Natural killer cell treated with Interleukin-12 subunit alpha and Interleukin-12 subunit beta and Interleukin-15 and Interleukin-18, amount 100 ng/mL, for 72 hours (primary cell): ENCODE results near the gene BBS1. TPM values are rescaled to one million over a fixed set of nuclear protein-coding genes. Genes with fewer than 3 reads are reported as not detected.

ENCODE experiments used
- ATAC-seq, 2 donors: fragments of 150-1000 bp; cut with Tn5 transposase in 1 of 2; sonication (Bioruptor Pico), chemical (Tn5 transposase) in 1 of 2; 2 replicates each; pipeline ENCODE4 v1.10.0; 2021
- DNase-seq: peaks from one replicate; pipeline ENCODE4 v3.0.0; 2022; ENCODE audit warnings: low spot score
- H3K27ac Mint-ChIP-seq, 2 donors: 1 replicate in 1 of 2; 2 replicates in 1 of 2; pipeline ENCODE4 v1.8.0; 2022; ENCODE audit warnings: mixed read lengths in 2 of 2, mild to moderate bottlenecking in 1 of 2, moderate library complexity in 1 of 2
- H3K27me3 Mint-ChIP-seq, 2 donors: 1 replicate in 1 of 2; 2 replicates in 1 of 2; pipeline ENCODE4 v1.8.0; 2022; ENCODE audit warnings: mixed read lengths in 2 of 2
- H3K36me3 Mint-ChIP-seq: one replicate; pipeline ENCODE4 v1.8.0; 2022; ENCODE audit warnings: mixed read lengths
- H3K4me1 Mint-ChIP-seq, 2 donors: 1 replicate in 1 of 2; 2 replicates in 1 of 2; pipeline ENCODE4 v1.8.0; 2022; ENCODE audit warnings: low read depth in 2 of 2, mixed read lengths in 2 of 2, mild to moderate bottlenecking in 1 of 2
- H3K4me3 Mint-ChIP-seq: one replicate; pipeline ENCODE4 v1.8.0; 2022; ENCODE audit warnings: mixed read lengths
- H3K9me3 Mint-ChIP-seq: 2 replicates; pipeline ENCODE4 v1.8.0; 2022; ENCODE audit warnings: mixed read lengths
- total RNA-seq, 2 donors: library from RNA; stranded (reverse); gene quantifications; one replicate each; pipeline ENCODE4 v1.2.3, GENCODE V29; 2022

The BBS1 gene
- total RNA-seq, 2 donors from 2014 or later = 20.5 to 21.7 TPM

GRCh38 chr11:66545701-66546367 lies 35.4 kb downstream of the BBS1 start, which contains the start of gene ZDHHC24:
ZDHHC24 (minus strand) TSS chr11:66546048; CDS start chr11:66546003, 45 bp downstream.
- H3K4me1 Mint-ChIP-seq = peaks cover 35 to 37% of the 10 kb centered on the region in 2 donors
- no peaks in the 10 kb centered on the region for H3K9me3 Mint-ChIP-seq
- DNase-seq (peak; percentile 97), ATAC-seq (peak; percentile 94 to 96)
- H3K27me3 Mint-ChIP-seq = peaks cover 0 to 3% of the 10 kb centered on the region in 2 donors
- peak within 1 kb of the TSS; percentile 96 for H3K4me3 Mint-ChIP-seq
- H3K27ac Mint-ChIP-seq = peak within 1 kb of the TSS; percentile 74 to 89
- peaks cover 14% of the 10 kb centered on the region for H3K36me3 Mint-ChIP-seq

DNA sequence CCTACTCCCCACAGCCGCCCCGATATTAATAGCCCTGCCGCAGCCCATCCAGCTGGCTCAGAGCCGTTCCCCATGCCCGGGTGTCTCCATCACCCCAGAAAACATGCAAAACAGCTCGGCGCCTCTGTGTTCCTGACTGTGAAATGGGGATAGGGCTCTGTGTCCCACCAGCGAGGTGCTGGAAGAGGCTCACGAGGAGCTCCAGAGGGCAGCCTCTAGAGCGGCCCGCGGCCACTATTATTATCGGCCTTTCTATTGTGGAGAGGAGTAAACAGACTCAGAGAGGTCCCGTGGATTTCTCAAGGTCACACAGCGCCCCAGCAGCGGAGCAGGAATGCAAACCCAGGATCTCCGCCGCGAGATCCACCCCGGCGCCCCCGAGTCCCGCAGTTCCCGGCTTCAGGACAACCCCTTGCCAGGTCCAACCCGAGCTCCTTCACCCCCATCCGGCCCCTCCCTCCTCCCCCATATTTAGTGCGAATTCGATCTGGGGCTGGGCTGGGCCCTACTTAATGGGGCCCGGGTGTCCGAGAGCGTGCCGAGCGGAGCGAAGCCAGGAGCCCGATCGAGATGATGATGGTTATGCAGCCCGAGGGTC lies 36.0 kb downstream of the BBS1 start, which contains the start of gene ACTN3:
TSS of gene ACTN3 (plus strand) at position 536 of the 598 bp plus-strand sequence. CDS start at position 571, 35 bp downstream.
- Mint-ChIP-seq H3K27ac (peak within 1 kb of the TSS; percentile 74 to 89), H3K27me3 (peaks cover 0 to 3% of the 10 kb centered on the region in 2 donors), H3K4me1 (peaks cover 33 to 35% of the 10 kb centered on the region in 2 donors), H3K4me3 (peak within 1 kb of the TSS; percentile 96), H3K36me3 (peaks cover 10% of the 10 kb centered on the region), H3K9me3 (no peaks in the 10 kb centered on the region)
- DNase-seq (no peak), ATAC-seq (no peak)

- H3K36me3 Mint-ChIP-seq = peaks cover 3% of the 10 kb centered on the region
- peaks cover 27 to 28% of the 10 kb centered on the region in 2 donors for H3K4me1 Mint-ChIP-seq
- peak overlapping the region; percentile 96 for H3K4me3 Mint-ChIP-seq
- ATAC-seq (no peak), DNase-seq (no peak)
- peak overlapping the region in 1 of 2 donors; percentile 84 for H3K27ac Mint-ChIP-seq
- no peaks in the 10 kb centered on the region for H3K9me3 Mint-ChIP-seq
- peaks cover 0 to 3% of the 10 kb centered on the region in 2 donors for H3K27me3 Mint-ChIP-seq
Observed at GRCh38 chr11:66546966-66547661, 36.7 kb downstream of the BBS1 start.

- peaks cover 21 to 23% of the 10 kb centered on the region in 2 donors for H3K4me1 Mint-ChIP-seq
- H3K27ac Mint-ChIP-seq = no peak overlapping the region
- peak overlapping the region; percentile 15 for H3K4me3 Mint-ChIP-seq
- no peak for DNase-seq
- ATAC-seq = no peak
- H3K9me3 Mint-ChIP-seq = no peaks in the 10 kb centered on the region
- H3K36me3 Mint-ChIP-seq = no peaks in the 10 kb centered on the region
- H3K27me3 Mint-ChIP-seq = peaks cover 0 to 3% of the 10 kb centered on the region in 2 donors
Observed at GRCh38 chr11:66547662-66548009, 37.2 kb downstream of the BBS1 start.

DNA sequence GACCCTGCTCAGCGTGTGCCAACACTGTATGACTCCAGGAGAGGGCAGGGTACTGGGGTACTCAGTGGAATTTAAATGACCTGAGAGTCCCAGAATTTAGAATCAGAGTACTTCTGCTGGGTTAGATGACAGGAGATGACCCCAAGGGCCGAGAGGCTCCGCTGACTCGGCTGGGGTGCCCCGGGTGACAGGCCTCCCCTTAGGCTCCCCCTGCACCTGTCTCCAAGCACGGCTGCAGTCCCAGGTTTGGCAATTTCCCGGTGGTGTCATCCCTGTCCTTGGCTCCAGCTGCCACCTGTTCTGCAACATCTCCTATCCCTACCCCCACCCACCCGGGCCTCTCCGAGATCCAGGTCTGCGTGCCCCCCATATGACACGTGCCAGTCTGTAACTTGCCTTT lies 37.6 kb downstream of the BBS1 start:
- DNase-seq (no peak), ATAC-seq (no peak)
- H3K4me3 Mint-ChIP-seq = peak overlapping the region; percentile 15
- peaks cover 17 to 19% of the 10 kb centered on the region in 2 donors for H3K4me1 Mint-ChIP-seq
- H3K36me3 Mint-ChIP-seq = no peaks in the 10 kb centered on the region
- no peaks in the 10 kb centered on the region for H3K9me3 Mint-ChIP-seq
- no peak overlapping the region for H3K27ac Mint-ChIP-seq
- peaks cover 0 to 3% of the 10 kb centered on the region in 2 donors for H3K27me3 Mint-ChIP-seq

- peaks cover 0 to 3% of the 10 kb centered on the region in 2 donors for H3K27me3 Mint-ChIP-seq
- H3K9me3 Mint-ChIP-seq = no peaks in the 10 kb centered on the region
- H3K4me3 Mint-ChIP-seq = peak overlapping the region; percentile 4
- DNase-seq (no peak), ATAC-seq (no peak)
- H3K36me3 Mint-ChIP-seq = no peaks in the 10 kb centered on the region
- peaks cover 9 to 12% of the 10 kb centered on the region in 2 donors for H3K4me1 Mint-ChIP-seq
- peak overlapping the region in 1 of 2 donors; percentile 9 for H3K27ac Mint-ChIP-seq
Observed at GRCh38 chr11:66548774-66549630, 38.6 kb downstream of the BBS1 start.

DNA sequence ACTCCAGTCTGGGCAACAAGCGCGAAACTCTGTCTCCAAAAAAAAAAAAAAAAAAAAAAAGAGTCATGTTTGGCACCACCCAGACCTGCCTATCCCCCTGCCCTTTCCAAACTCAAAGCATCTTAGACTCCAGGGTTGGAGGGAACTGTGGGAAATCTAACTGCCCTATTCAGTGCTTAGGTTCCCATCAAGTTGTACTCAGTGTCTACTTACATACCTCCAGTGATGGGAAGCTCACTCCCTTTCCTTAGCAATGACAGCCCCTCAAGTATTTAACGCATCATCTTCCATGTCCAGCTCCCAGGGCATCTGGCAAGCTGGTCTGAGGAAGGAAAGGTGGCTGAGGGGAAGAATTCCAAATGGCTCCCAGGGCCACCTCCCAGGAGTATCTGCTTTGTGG lies 39.3 kb downstream of the BBS1 start:
- DNase-seq (no peak), ATAC-seq (no peak)
- Mint-ChIP-seq H3K4me1 (peaks cover 4 to 6% of the 10 kb centered on the region in 2 donors), H3K9me3 (no peaks in the 10 kb centered on the region), H3K27me3 (peaks cover 0 to 3% of the 10 kb centered on the region in 2 donors), H3K4me3 (no peak overlapping the region), H3K36me3 (no peaks in the 10 kb centered on the region), H3K27ac (no peak overlapping the region)

- Mint-ChIP-seq H3K36me3 (no peaks in the 10 kb centered on the region), H3K9me3 (no peaks in the 10 kb centered on the region), H3K4me1 (no peaks in the 10 kb centered on the region), H3K4me3 (no peak overlapping the region), H3K27me3 (peaks cover 0 to 6% of the 10 kb centered on the region in 2 donors), H3K27ac (no peak overlapping the region)
- no peak for DNase-seq
- ATAC-seq = no peak
Observed at GRCh38 chr11:66550887-66551286, 40.5 kb downstream of the BBS1 start.

DNA sequence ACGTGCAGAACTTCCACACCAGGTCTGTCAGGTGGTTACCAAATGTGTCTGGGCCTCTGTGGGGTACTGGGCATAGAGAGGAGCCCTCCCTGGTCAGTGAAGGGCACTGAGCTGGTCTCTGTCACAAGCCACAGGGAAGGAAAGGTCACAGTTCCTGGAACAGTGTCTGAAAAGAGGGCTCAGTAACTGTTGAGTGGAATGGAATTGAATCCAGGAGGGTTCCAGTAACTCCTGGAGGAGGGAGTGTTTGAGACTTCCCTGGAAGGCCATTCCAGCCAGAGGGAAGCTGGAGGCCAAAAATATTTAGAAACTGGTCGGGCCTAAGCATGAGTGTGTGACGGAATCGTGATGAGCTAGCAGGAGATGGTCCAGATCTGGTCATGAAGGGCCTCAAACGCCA lies 44.2 kb downstream of the BBS1 start:
- no peaks in the 10 kb centered on the region for H3K4me1 Mint-ChIP-seq
- H3K4me3 Mint-ChIP-seq = no peak overlapping the region
- DNase-seq (no peak), ATAC-seq (no peak)
- no peaks in the 10 kb centered on the region for H3K36me3 Mint-ChIP-seq
- no peaks in the 10 kb centered on the region for H3K9me3 Mint-ChIP-seq
- no peak overlapping the region for H3K27ac Mint-ChIP-seq
- peaks cover 0 to 6% of the 10 kb centered on the region in 2 donors for H3K27me3 Mint-ChIP-seq

DNA sequence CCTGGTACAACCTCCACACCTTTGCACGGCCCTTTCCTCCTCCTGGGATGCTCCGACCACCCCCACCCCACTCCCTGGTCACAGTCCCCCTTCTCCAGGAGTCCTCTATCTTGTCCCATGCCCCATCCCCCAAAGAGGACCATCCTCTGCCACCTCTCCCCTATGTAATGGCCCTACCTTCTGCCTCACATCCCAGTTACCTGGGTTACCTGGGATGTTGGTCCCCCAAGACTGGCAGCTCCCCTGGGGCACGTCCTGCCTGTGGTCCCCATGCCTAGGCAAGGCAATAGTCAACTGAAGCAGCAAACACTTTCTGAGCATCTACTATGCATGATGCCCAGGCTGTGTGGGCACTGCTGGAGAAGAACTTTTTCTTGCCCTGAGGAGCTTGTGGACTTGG lies 45.0 kb downstream of the BBS1 start:
- Mint-ChIP-seq H3K9me3 (no peaks in the 10 kb centered on the region), H3K27me3 (peaks cover 0 to 6% of the 10 kb centered on the region in 2 donors), H3K36me3 (no peaks in the 10 kb centered on the region), H3K4me1 (no peaks in the 10 kb centered on the region), H3K4me3 (no peak overlapping the region), H3K27ac (no peak overlapping the region)
- ATAC-seq (no peak), DNase-seq (no peak)

- no peak overlapping the region for H3K4me3 Mint-ChIP-seq
- ATAC-seq (no peak), DNase-seq (no peak)
- no peaks in the 10 kb centered on the region for H3K36me3 Mint-ChIP-seq
- H3K27ac Mint-ChIP-seq = no peak overlapping the region
- H3K9me3 Mint-ChIP-seq = no peaks in the 10 kb centered on the region
- peaks cover 0 to 6% of the 10 kb centered on the region in 2 donors for H3K27me3 Mint-ChIP-seq
- no peaks in the 10 kb centered on the region for H3K4me1 Mint-ChIP-seq
Observed at GRCh38 chr11:66556086-66556485, 45.7 kb downstream of the BBS1 start.

DNA sequence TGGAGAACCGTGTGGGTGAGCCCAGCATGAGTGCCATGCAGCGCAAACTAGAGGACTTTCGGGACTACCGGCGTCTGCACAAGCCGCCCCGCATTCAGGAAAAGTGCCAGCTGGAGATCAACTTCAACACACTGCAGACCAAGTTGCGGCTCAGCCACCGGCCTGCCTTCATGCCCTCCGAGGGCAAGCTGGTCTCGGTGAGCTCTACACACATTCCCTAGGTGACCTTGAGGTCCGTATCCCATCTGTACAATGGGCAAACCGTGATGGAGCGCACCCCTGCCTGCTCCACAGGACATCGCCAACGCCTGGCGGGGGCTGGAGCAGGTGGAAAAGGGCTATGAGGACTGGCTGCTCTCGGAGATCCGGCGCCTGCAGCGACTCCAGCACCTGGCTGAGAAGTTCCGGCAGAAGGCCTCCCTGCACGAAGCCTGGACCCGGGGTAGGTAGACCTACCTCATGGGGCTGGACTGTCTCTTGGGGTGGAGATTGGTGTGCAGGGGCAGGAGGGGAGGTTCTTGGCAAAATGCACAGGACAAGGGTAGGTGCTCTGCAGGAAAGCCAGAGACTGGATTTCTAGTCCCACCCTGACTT lies 47.4 kb downstream of the BBS1 start:
- H3K27me3 Mint-ChIP-seq = peaks cover 0 to 6% of the 10 kb centered on the region in 2 donors
- no peak overlapping the region for H3K4me3 Mint-ChIP-seq
- ATAC-seq (no peak), DNase-seq (no peak)
- no peak overlapping the region for H3K27ac Mint-ChIP-seq
- no peaks in the 10 kb centered on the region for H3K9me3 Mint-ChIP-seq
- no peaks in the 10 kb centered on the region for H3K4me1 Mint-ChIP-seq
- no peaks in the 10 kb centered on the region for H3K36me3 Mint-ChIP-seq
